AG04450 (cell line): Measurements from ENCODE around the gene ARFGEF3. TPM values are rescaled to one million over a fixed set of nuclear protein-coding genes. Genes with fewer than 3 reads are reported as not detected.

Experiments
- CTCF ChIA-PET: fragments of 300-600, 350-600 bp; formaldehyde crosslinking; extraction: SDS; loops from one replicate; lab custom pipeline; 2022; ENCODE audit warnings: antibody characterized with exemption, inconsistent platforms; lab: Charles Lee
- POLR2A ChIA-PET: fragments of 350-600 bp; formaldehyde crosslinking; extraction: SDS; loops from one replicate; lab custom pipeline; 2021; ENCODE audit warnings: antibody characterized with exemption, inconsistent platforms; lab: Yijun Ruan, JAX
- DNase-seq: peaks from one replicate; pipeline ENCODE4 v3.0.0-alpha.2; 2011; ENCODE audit warnings: low read depth, low spot score
- H3K27ac ChIP-seq: one replicate; pipeline ENCODE4 v1.5.1; 2012; ENCODE audit warnings: low read depth, low read length, control low read depth
- H3K27me3 ChIP-seq: one replicate; pipeline ENCODE4 v1.6.0; 2012; ENCODE audit warnings: low read length; ENCODE audit not compliant: control insufficient read depth, insufficient read depth
- H3K4me3 ChIP-seq: 2 replicates; pipeline ENCODE4 v1.5.1; 2011; ENCODE audit warnings: mild to moderate bottlenecking, low read depth, low read length, control low read depth
- H3K9me3 ChIP-seq: 2 replicates; pipeline ENCODE4 v1.5.1; 2012; ENCODE audit warnings: low read length; ENCODE audit not compliant: control insufficient read depth, insufficient read depth
- polyA plus RNA-seq: library from polyadenylated mRNA; depleted of rRNA; stranded (reverse); fragments of >200 nt; gene quantifications from 2 replicates; pipeline ENCODE4 v1.2.3, GENCODE V29; 2011
- TF ChIP-seq, protein P1 (sequence below): IDR thresholded peaks from 2 replicates; pipeline ENCODE4 v1.5.1; 2011; ENCODE audit warnings: low read depth, low read length, control low read depth, inconsistent platforms

Gene ARFGEF3
- polyA plus RNA-seq, 1 experiment = 0.02 TPM

DNA sequence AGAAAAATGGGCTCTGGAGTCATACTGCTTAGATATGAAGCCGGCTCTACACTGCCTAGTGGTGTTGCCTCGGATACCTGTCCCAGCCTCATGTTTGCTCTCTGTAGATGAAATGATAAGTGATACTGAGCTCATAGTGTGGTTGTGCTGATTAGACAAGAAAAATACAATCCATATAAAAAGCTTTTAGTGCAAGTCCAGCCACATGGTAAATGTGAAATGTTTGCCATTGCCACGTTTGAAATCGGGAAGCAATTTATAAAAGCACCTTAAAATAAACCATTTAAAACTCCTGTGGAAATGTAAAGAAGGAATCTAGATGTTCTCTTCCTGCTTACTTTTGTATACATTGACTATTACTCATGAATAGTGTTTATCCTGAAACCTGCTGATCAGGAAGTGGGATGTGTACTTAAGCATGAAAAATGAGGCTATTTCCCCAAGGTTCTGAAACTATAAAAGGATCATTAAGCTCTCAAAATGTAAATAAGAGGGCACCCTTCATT, 69.7 kb downstream of the ARFGEF3 start:
- no peak overlapping the region for H3K4me3 ChIP-seq
- DNase-seq = no peak
- TF ChIP-seq, protein P1, sequence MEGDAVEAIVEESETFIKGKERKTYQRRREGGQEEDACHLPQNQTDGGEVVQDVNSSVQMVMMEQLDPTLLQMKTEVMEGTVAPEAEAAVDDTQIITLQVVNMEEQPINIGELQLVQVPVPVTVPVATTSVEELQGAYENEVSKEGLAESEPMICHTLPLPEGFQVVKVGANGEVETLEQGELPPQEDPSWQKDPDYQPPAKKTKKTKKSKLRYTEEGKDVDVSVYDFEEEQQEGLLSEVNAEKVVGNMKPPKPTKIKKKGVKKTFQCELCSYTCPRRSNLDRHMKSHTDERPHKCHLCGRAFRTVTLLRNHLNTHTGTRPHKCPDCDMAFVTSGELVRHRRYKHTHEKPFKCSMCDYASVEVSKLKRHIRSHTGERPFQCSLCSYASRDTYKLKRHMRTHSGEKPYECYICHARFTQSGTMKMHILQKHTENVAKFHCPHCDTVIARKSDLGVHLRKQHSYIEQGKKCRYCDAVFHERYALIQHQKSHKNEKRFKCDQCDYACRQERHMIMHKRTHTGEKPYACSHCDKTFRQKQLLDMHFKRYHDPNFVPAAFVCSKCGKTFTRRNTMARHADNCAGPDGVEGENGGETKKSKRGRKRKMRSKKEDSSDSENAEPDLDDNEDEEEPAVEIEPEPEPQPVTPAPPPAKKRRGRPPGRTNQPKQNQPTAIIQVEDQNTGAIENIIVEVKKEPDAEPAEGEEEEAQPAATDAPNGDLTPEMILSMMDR = no peak
- peaks cover 6% of the 10 kb centered on the region for H3K27me3 ChIP-seq
- H3K27ac ChIP-seq = no peak overlapping the region
- no peaks in the 10 kb centered on the region for H3K9me3 ChIP-seq
- CTCF ChIA-PET = no interaction called here
- POLR2A ChIA-PET = no interaction called here

DNA sequence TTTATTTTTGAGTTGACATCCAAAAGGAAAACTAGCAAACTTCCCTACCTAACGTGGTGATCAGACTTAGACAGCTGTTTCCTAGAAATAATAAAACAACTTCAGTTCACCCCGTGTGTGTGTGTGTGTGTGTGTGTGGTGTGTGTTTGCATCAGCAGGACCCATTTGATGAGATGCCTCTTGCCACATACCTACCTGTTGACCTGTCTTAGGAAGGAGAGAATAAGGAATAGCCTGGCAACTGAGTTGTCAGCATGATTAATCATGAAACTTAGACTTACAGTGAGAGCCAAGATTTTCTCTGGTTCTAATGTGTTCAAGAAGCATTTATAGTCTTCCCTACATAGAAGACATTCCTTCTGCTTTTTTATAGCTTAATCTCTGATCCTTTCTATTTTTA, 72.6 kb downstream of the ARFGEF3 start:
- ChIA-PET CTCF (interaction anchor here (0.5 to 1.0 kb wide), 2 partner anchors 23 to 40 kb away, joined by 3 to 7 read pairs; no protein-coding TSS in a partner anchor), POLR2A (no interaction called here)
- H3K4me3 ChIP-seq = no peak overlapping the region
- TF ChIP-seq, protein P1 = no peak
- peaks cover 4% of the 10 kb centered on the region for H3K27me3 ChIP-seq
- no peak for DNase-seq
- H3K27ac ChIP-seq = no peak overlapping the region
- H3K9me3 ChIP-seq = no peaks in the 10 kb centered on the region

DNA sequence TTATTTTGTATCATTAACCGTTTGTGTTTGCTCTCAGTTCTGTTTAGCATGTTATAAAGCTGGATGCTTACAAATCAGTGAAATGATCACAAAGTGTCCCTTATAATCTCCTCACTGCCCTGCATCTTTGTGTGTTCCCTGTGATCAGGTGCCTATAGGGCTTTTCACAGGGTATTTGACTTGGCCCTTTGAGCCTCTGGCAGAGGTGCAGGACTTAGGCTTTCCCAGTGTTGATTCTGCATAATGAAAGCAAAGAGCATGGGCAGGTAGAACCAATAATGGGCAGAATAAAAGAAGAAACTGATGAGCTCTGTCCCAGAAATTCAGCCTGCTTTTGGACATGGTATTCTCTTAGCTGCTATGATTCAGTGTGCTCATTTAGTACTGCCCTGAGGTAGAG, 73.5 kb downstream of the ARFGEF3 start:
- H3K27ac ChIP-seq = no peak overlapping the region
- POLR2A ChIA-PET = no interaction called here
- CTCF ChIA-PET = interaction anchor here (0.5 to 0.6 kb wide), 2 partner anchors 39 to 457 kb away, joined by 3 to 7 read pairs; no protein-coding TSS in a partner anchor
- no peak overlapping the region for H3K4me3 ChIP-seq
- no peaks in the 10 kb centered on the region for H3K9me3 ChIP-seq
- H3K27me3 ChIP-seq = peaks cover 2% of the 10 kb centered on the region
- no peak for DNase-seq
- TF ChIP-seq, protein P1 = no peak

DNA sequence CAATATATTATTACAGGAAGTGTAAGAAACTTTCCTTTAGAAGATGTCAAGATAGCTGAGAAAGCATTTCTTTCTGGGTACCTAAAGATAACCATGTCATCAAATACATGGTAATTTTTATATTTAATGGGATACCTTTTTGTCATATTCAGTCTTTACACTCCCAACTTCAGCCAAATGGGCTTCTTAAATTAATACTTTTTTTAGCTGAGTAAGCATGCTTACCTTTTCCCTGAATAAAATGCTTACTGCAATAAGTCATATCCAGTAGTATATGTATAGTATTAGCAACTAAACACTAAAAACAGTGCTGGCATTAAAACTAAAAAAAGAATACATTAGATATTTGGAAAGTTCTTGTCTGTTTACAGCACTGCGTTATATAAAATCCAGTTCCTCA, 74.0 kb downstream of the ARFGEF3 start:
- ChIA-PET POLR2A (no interaction called here), CTCF (interaction anchor here (0.6 kb wide), 1 partner anchor 458 kb away, joined by 3 read pairs; no protein-coding TSS in a partner anchor)
- TF ChIP-seq, protein P1 = no peak
- H3K4me3 ChIP-seq = no peak overlapping the region
- H3K9me3 ChIP-seq = no peaks in the 10 kb centered on the region
- peaks cover 2% of the 10 kb centered on the region for H3K27me3 ChIP-seq
- DNase-seq = no peak
- no peak overlapping the region for H3K27ac ChIP-seq

DNA sequence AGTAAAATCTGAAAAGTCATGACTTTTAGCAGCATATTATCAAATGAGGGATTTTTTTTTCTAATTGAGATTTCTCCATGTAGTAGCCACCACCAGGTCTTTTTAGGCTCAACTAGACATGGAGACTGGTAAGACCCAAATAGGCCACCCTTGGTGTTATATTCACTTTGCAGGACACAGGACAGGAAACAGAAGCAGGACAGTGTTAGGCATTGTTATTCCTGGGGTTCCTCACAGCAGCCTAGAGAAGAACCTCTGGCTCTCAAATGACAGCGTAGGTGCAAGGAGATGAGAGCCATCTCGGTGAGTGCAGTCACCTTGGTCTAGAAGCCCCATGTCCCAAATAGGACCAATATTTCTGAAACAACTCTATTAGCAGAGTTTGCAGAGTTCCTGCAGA, 75.7 kb downstream of the ARFGEF3 start:
- CTCF ChIA-PET = no interaction called here
- no peak overlapping the region for H3K27ac ChIP-seq
- DNase-seq = no peak
- POLR2A ChIA-PET = no interaction called here
- TF ChIP-seq, protein P1 = no peak
- H3K4me3 ChIP-seq = no peak overlapping the region
- no peaks in the 10 kb centered on the region for H3K9me3 ChIP-seq
- H3K27me3 ChIP-seq = peaks cover 2% of the 10 kb centered on the region
